ENCODE data around the gene LRRC3.

The LRRC3 gene

DNA sequence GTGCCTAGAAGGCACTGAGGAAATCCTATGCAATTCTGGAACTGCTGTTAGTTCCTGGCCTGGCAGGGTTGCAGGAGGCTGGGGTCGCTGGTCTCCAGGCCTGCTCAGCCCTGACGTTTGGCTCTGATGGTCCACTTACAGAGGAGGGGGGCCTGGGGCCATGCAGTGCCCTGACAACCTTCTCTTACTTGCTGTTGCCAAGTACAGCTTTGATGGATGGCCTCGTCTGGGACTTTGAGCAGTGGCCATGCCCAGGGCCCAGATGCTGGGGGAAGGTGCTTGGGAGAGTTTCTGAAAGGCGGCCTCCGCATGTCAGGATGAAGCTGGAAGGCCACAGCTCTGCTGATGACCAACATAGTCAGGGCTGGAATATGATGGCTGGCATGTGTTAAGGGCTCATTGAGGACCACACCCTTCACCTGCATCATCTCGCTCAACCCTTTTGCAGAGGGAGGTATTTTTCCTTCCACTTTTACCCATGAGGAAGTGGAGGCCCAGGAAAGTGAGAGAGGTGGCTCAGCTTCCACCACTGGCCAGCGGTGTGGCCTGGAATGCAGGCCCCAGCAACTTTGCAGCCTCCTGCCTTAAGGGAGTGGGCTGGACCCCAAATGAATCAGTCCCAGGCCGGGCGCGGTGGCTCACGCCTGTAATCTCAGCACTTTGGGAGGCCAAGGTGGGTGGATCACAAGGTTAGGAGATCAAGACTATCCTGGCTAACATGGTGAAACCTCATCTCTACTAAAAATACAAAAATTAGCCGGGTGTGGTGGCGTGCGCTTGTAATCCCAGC is 34.7 kb upstream of the LRRC3 start:
- no peaks in the 10 kb centered on the region for H3K27me3 ChIP-seq (ENCODE audit: control insufficient read depth, insufficient read depth, low read length)
- no peak overlapping the region for H3K4me3 ChIP-seq (ENCODE audit: low read depth, low read length)
- H3K79me2 ChIP-seq, result no peaks in the 10 kb centered on the region
- no peak overlapping the region for H3K9ac ChIP-seq
- H3K9me3 ChIP-seq (ENCODE audit: control insufficient read depth, low read length), result no peaks in the 10 kb centered on the region
- TF ChIP-seq, protein P1, sequence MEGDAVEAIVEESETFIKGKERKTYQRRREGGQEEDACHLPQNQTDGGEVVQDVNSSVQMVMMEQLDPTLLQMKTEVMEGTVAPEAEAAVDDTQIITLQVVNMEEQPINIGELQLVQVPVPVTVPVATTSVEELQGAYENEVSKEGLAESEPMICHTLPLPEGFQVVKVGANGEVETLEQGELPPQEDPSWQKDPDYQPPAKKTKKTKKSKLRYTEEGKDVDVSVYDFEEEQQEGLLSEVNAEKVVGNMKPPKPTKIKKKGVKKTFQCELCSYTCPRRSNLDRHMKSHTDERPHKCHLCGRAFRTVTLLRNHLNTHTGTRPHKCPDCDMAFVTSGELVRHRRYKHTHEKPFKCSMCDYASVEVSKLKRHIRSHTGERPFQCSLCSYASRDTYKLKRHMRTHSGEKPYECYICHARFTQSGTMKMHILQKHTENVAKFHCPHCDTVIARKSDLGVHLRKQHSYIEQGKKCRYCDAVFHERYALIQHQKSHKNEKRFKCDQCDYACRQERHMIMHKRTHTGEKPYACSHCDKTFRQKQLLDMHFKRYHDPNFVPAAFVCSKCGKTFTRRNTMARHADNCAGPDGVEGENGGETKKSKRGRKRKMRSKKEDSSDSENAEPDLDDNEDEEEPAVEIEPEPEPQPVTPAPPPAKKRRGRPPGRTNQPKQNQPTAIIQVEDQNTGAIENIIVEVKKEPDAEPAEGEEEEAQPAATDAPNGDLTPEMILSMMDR (IDR thresholded peaks at IDR 0.05), result no peak
- H3K27ac ChIP-seq, result no peak overlapping the region
- no peaks in the 10 kb centered on the region for H3K36me3 ChIP-seq (ENCODE audit: control insufficient read depth, insufficient read depth, low read length)
- H3K4me1 ChIP-seq, result no peaks in the 10 kb centered on the region
- no peak overlapping the region for H3K4me2 ChIP-seq (ENCODE audit: low read length)
- no peak overlapping the region for H2AFZ ChIP-seq

DNA sequence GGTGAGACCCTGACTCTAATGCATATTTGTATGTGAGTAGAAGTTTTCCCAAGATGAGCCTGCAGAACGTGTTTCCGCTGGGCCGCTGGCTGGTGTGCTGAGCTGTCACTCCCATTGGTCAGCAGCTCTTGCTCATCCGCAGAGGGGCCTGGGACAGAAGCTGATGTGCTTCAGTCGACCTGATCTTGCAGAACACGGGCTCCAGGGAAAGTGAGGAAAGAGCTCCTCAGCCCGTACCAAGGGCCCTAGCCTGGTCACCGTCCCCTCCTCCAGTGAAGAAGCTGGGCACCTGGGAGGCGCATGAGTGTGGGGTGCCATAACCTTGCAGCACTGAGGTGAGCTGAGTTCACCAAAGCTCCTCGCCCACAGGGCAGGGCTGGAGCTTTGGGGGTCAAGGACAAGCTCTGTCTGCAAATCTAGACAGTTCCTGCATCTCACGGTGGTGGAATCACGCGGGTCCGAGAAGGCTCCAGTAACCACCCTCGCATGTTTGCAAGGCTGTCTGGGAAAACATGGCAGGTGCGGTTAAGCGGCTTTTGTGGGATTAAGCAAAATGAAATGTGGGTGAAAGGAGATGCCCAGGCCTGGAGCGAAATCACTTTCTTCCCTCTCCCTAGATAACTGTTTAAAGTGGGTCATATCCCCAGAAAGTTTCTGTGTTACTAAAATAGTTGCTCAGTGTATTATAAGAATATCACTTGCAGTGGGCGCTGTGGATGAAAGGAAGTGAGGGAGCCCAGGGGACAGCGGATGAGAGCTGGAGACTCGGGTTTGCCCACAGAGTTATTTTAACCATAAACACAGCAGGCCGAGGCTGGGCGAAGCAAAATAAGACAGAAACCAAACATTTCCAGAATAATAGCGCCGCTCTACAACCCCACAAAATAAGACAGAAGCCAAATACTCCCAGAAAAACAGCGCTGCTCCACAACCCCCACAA is 33.1 kb upstream of the LRRC3 start:
- no peak overlapping the region for H2AFZ ChIP-seq
- H3K36me3 ChIP-seq (ENCODE audit: control insufficient read depth, insufficient read depth, low read length), result no peaks in the 10 kb centered on the region
- no peaks in the 10 kb centered on the region for H3K79me2 ChIP-seq
- TF ChIP-seq, protein P1 (IDR thresholded peaks at IDR 0.05), result no peak
- H3K27me3 ChIP-seq (ENCODE audit: control insufficient read depth, insufficient read depth, low read length), result no peaks in the 10 kb centered on the region
- no peak overlapping the region for H3K9ac ChIP-seq
- no peaks in the 10 kb centered on the region for H3K4me1 ChIP-seq
- no peak overlapping the region for H3K4me3 ChIP-seq (ENCODE audit: low read depth, low read length)
- H3K27ac ChIP-seq, result no peak overlapping the region
- H3K9me3 ChIP-seq (ENCODE audit: control insufficient read depth, low read length), result no peaks in the 10 kb centered on the region
- H3K4me2 ChIP-seq (ENCODE audit: low read length), result no peak overlapping the region

DNA sequence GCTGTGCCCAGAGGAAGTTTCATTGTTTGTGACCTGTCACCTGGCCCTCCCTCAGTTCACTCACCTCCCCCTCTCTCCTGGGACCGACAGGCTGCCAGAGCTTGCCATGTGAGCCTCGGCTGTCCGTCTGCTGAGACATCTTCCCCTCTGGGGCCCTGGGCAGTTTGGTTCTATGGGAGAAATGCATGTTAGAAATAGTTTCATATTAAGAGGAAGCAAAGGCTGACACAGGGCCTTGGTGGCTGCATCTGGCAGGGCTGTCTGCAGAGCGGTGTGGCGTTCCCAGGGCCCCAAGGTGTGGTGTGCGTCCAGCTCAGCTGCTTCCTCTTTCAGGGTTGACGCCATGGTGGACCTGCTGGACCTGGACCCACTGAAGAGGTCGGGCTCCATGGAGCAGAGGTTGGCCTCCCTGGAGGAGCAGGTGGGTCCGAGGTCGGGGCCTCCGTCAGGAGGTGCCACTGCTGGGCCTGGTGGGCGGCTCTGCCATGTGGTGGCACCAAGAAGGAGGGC is 31.9 kb upstream of the LRRC3 start:
- Histone ChIP-seq H2AFZ (no peak overlapping the region), H3K36me3 (ENCODE audit: control insufficient read depth, insufficient read depth, low read length) (no peaks in the 10 kb centered on the region), H3K4me2 (ENCODE audit: low read length) (no peak overlapping the region), H3K27ac (no peak overlapping the region), H3K27me3 (ENCODE audit: control insufficient read depth, insufficient read depth, low read length) (no peaks in the 10 kb centered on the region), H3K79me2 (no peaks in the 10 kb centered on the region), H3K4me1 (no peaks in the 10 kb centered on the region), H3K4me3 (ENCODE audit: low read depth, low read length) (no peak overlapping the region), H3K9ac (no peak overlapping the region), H3K9me3 (ENCODE audit: control insufficient read depth, low read length) (no peaks in the 10 kb centered on the region)
- TF ChIP-seq, protein P1 (IDR thresholded peaks at IDR 0.05), result no peak

DNA sequence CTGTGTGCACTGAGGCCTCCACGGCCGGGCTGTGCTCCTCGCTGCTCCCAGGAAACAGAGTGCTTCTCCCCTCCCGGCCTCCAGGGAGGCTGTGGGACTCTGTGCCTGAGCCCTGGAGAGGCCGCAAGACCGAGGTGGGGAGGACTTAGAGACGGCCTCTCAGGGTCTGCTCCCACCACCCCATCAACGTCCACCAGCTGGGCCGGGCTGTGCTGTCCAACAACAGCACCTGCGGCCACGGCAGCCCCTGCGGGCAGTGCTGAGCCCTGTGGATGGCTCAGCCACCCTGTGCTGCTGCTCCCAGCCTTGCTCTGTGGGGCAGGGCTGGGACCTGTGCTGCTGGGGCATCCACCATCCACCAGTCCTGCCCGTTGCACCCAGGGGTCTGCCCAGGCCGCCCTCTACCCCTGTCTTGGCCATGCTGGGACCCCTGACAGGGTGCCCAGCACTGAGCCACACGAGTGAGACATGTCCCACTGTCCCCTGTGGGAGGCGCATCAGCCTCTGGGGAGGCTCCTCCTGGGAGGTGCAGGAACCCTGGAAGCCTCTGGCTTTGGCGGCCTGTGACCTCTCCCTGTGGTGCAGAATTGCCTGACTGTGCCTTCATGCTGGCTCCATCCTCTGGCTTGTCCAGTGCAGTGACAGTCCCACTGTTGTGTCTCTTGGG is 31.2 kb upstream of the LRRC3 start:
- H3K9me3 ChIP-seq (ENCODE audit: control insufficient read depth, low read length), result no peaks in the 10 kb centered on the region
- H3K27me3 ChIP-seq (ENCODE audit: control insufficient read depth, insufficient read depth, low read length), result no peaks in the 10 kb centered on the region
- TF ChIP-seq, protein P1 (IDR thresholded peaks at IDR 0.05), result no peak
- H2AFZ ChIP-seq, result no peak overlapping the region
- H3K79me2 ChIP-seq, result no peaks in the 10 kb centered on the region
- H3K4me2 ChIP-seq (ENCODE audit: low read length), result no peak overlapping the region
- H3K4me3 ChIP-seq (ENCODE audit: low read depth, low read length), result no peak overlapping the region
- no peak overlapping the region for H3K27ac ChIP-seq
- H3K4me1 ChIP-seq, result no peaks in the 10 kb centered on the region
- no peaks in the 10 kb centered on the region for H3K36me3 ChIP-seq (ENCODE audit: control insufficient read depth, insufficient read depth, low read length)
- H3K9ac ChIP-seq, result no peak overlapping the region

Data from parathyroid adenoma (tissue), 2 donors.